Right lobe of liver (tissue), 4 donors: ENCODE measurements around the gene CRYBA2.

Experiments used
- CTCF ChIP-seq, 4 donors: fragments of 200-600 bp in 3 of 4; fragments of 450-650 bp in 1 of 4; IDR thresholded peaks; one replicate each; pipeline versions ENCODE4 v1.5.1 to v1.8.0; 2016 to 2022; ENCODE audit warnings: antibody characterized with exemption in 4 of 4, mild to moderate bottlenecking in 2 of 4
- POLR2A ChIP-seq: fragments of 450-650 bp; IDR thresholded peaks from one replicate; pipeline ENCODE4 v1.6.1; 2017; ENCODE audit warnings: antibody characterized with exemption, mild to moderate bottlenecking
- donor health status: DM: no; HTN: no; CAD: no.
- donor health status: DM: no; HTN: no; CAD: no.
- donor health status: DM: no; HTN: yes; CAD: no.

- TF ChIP-seq POLR2A (no peak), CTCF (IDR thresholded peaks at IDR 0.05) (no peak)
Observed at GRCh38 chr2:218954541-218955300, 38.5 kb downstream of the CRYBA2 start.
